ENCODE measurements around the gene ST3GAL4.
A peak's percentile ranks its signal among the peaks of the same experiment; 100 is the strongest.

The ST3GAL4 gene

GRCh38 chr11:126440792-126441514, 85.5 kb downstream of the ST3GAL4 start:
- peak; percentile 88 for DNase-seq (ENCODE audit: low spot score)
- ChIA-PET POLR2A (ENCODE audit: low non-redundant PET) (no interaction called here), CTCF (interaction anchor here (0.5 to 3.8 kb wide), 17 partner anchors 14 to 1727 kb away, joined by 3 to 46 read pairs (median 3); no protein-coding TSS in a partner anchor)
- peak; percentile 88 for TF ChIP-seq CTCF (conservative IDR thresholded peaks at IDR 0.05; ENCODE audit: low read depth)
- H3K27ac ChIP-seq, result no peak overlapping the region

DNA sequence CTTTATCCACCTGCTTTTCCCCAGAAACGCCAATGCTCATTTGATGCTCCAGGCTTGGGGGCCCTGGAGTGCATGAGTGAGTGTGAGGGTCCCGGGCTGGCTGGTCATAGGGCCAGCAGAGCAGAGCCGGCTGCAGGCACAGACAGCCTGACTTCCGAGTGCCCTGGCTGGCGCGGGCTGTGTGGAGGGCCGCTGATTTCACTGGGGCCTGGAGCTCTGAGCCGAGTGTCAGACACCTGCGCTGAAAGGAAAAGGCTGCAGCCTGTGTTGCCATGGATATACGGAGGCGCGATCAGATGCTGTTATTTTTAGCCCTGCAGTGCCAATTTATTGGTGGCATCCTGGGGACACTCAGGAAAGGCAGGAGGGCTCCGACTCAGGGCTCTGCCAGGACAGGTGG, 87.6 kb downstream of the ST3GAL4 start:
- no peak overlapping the region for H3K27ac ChIP-seq
- POLR2A ChIA-PET (ENCODE audit: low non-redundant PET), result no interaction called here
- CTCF ChIA-PET, result interaction anchor here (0.5 to 3.8 kb wide), 3 partner anchors 37 to 164 kb away, joined by 3 to 46 read pairs (median 3); no protein-coding TSS in a partner anchor
- TF ChIP-seq CTCF (conservative IDR thresholded peaks at IDR 0.05; ENCODE audit: low read depth), result no peak
- no peak for DNase-seq (ENCODE audit: low spot score)

DNA sequence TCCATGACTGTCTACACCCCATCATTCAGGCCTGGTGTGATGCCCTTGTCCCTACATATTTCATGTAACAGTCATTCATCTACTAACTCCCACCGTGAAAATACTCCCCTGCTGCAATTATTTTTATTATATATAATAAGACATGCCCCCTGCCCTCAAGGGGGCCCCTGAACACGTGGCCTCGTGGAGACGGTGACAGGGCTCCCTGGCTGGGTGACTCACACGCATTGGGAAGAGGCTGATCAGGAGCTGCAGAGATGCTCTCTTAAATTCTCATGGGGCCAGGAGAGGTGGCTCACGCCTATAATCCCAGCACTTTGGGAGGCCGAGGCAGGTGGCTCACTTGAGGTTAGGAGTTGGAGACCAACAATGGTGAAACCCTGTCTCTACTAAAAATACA, 88.6 kb downstream of the ST3GAL4 start:
- H3K27ac ChIP-seq, result no peak overlapping the region
- CTCF ChIA-PET, result interaction anchor here (3.8 kb wide), 1 partner anchor 36 kb away, joined by 46 read pairs; no protein-coding TSS in a partner anchor
- no peak for TF ChIP-seq CTCF (conservative IDR thresholded peaks at IDR 0.05; ENCODE audit: low read depth)
- POLR2A ChIA-PET (ENCODE audit: low non-redundant PET), result no interaction called here
- DNase-seq (ENCODE audit: low spot score), result no peak

DNA sequence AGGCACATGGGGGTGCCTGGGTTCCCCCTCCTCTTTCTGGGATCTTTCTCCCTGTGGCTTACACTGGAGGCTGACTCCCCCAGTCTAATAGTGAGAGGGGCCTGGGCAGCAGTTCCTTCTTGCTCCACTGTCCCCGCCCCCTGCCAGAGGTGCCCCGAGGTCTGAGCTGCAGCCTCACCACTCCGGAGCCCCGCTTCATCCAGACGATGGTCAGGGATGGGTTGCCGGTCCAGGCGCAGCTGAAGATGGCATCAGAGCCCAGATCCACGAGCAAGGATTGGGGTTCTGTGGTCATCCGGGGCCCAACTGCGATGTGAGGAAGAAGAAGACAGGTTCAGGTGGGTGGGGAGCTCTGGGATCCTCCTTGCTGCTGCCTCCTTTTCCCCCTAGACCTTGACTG, 91.1 kb downstream of the ST3GAL4 start:
- no peak for DNase-seq (ENCODE audit: low spot score)
- TF ChIP-seq CTCF (conservative IDR thresholded peaks at IDR 0.05; ENCODE audit: low read depth), result no peak
- ChIA-PET POLR2A (ENCODE audit: low non-redundant PET) (no interaction called here), CTCF (interaction anchor here (0.7 kb wide), 1 partner anchor 72 kb away, joined by 3 read pairs; no protein-coding TSS in a partner anchor)
- H3K27ac ChIP-seq, result no peak overlapping the region

DNA sequence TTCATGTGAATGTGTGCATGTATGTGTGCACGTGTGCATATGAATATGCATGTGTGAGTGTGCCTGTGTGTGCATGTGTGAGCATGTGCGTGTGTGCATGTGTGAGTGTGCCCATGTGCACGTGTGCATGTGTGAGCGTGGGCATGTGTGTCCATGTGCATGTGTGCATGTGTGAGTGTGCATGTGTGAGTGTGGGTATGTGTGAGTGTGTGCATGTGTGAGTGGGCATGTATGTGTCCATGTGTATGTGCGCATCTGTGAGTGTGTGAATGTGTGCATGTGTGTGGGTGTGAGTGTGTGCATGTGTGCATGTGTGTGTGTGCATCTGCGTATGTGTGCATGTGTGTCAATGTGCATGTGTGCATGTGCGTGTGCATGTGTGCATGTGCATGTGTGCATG, 94.7 kb downstream of the ST3GAL4 start:
- H3K27ac ChIP-seq, result no peak overlapping the region
- DNase-seq (ENCODE audit: low spot score), result no peak
- POLR2A ChIA-PET (ENCODE audit: low non-redundant PET), result no interaction called here
- TF ChIP-seq CTCF (conservative IDR thresholded peaks at IDR 0.05; ENCODE audit: low read depth), result no peak
- CTCF ChIA-PET, result no interaction called here

DNA sequence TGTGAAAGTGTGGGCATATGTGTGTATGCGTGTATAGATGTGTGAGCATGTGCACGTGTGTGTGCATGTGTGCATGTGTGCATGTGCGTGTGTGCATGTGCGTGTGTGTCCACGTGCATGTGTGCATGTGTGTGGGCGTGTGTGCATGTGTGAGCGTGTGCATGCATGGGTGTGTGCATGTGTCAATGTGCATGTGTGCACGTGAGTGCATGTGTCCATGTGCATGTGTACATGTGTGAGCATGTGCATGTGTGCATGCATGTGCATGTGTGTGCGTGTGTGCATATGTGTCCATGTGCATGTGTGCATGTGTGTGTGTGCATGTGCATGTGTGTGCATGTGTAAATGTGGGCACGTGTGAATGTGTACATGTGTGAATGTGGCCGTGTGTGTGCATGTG, 95.3 kb downstream of the ST3GAL4 start:
- H3K27ac ChIP-seq, result no peak overlapping the region
- no peak for DNase-seq (ENCODE audit: low spot score)
- TF ChIP-seq CTCF (conservative IDR thresholded peaks at IDR 0.05; ENCODE audit: low read depth), result no peak
- CTCF ChIA-PET, result no interaction called here
- POLR2A ChIA-PET (ENCODE audit: low non-redundant PET), result no interaction called here

Data from RWPE1 (cell line).